Neural progenitor cell (in vitro differentiated cells): Measurements from ENCODE around the gene LYZ.

Experiments used
- CTCF ChIP-seq: fragments of 200-600 bp; sonication (generic); IDR thresholded peaks from 2 replicates; pipeline ENCODE4 v1.5.1; 2017; ENCODE audit warnings: antibody characterized with exemption, mild to moderate bottlenecking
- EZH2 ChIP-seq: fragments of 200-600 bp; sonication (generic); IDR thresholded peaks from 2 replicates; pipeline ENCODE4 v1.6.1; 2017; ENCODE audit warnings: antibody characterized with exemption, mild to moderate bottlenecking, moderate library complexity

- TF ChIP-seq CTCF: no peak
- no peak for TF ChIP-seq EZH2
These were observed 10.7 kb upstream of the LYZ start for GRCh38 chr12:69337311-69338090.
